Measurements from ENCODE around the gene FMNL3. TPM values are rescaled to one million over a fixed set of nuclear protein-coding genes. Genes with fewer than 3 reads are reported as not detected.

The FMNL3 gene
- total RNA-seq, 1 experiment from 2014 or later: 3.4 TPM

DNA sequence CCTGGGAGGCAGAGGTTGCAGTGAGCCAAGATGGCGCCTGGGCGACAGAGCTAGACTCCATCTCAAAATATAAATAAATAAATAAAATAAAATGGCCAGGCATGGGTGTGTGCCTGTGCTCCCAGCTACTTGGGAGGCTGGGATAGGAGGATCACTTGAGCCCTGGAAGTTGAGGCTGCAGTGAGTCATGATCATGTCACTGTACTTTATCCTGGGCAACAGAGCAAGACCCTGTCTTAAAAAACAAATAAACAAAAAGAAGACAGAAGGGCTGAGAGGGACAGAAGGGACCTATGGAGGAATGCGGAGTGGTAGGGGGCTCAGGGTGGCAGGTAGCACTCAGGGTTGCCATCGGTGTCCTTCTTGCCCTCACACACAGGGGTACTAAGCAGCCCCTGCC, 43.0 kb downstream of the FMNL3 start:
- in situ Hi-C loops (cut with HindIII; ENCODE audit: low pct_unique_long_range_greater_than_20kb, low sequenced_read_pairs): no loop called here
- no peak for DNase-seq (ENCODE audit: low read depth)

DNA sequence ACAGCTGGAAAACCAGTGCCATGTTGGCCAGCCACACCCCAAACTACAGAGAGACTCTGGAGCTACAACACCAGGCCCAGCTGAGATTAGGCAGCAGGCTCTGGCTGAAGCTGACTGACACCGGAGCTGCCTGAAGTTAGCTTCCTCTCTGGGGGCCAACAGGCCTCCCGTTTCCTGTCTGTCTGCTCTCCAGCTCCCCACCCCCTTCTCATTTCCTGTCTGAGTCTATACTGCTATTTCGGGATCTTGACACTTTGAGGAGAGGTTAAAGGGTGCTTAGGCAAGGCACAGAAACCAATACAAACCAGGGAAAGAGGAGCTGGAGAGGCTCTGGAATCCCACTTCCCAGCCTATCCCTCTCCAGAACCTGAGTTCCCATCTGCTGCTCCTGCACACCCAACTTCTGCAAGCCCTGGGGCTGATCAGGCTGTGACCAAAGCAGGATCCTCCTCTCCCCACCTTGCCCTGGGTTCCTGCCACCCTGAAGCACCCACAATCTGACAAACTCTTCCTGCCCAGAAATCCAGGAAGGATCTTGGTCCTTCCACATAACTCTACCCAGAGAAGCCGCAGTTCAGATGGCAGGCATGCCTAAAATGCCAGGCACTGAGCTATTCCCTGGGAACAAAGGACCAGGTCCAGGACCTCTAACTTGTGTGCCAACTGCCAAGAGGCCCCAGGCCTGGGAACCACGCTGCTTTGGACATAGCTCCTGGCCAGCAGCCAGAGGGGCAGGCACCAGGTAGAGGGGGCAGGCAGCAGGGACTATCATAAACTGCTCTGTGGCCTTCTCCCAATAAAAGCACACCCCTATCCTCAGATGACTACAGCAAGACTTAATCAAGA, 44.0 kb downstream of the FMNL3 start:
- DNase-seq (ENCODE audit: low read depth): no peak

DNA sequence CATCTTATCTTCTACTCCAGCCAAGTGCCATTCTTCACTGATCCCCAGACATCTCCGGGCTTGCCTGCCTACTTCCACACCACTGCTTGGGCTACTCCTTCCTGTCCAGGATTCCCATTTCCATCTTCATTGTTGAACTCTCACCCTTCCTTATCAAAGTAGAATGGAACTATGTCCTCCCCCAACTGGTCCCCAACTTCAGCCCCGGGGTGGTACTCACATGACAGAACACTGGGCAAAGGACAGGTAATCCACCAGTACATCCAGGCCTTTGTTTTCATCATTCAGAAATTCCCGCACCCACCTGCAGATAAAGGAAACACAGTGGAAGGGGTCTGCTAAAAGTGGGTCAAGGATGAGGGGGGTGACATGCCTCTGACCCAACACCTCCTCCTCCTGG, 45.5 kb downstream of the FMNL3 start:
- in situ Hi-C loops (cut with HindIII; ENCODE audit: low pct_unique_long_range_greater_than_20kb, low sequenced_read_pairs): no loop called here
- no peak for DNase-seq (ENCODE audit: low read depth)

More for the DNA sequence above, 44.0 kb downstream of the FMNL3 start:
- in situ Hi-C loops (cut with HindIII; ENCODE audit: low pct_unique_long_range_greater_than_20kb, low sequenced_read_pairs): no loop called here

DNA sequence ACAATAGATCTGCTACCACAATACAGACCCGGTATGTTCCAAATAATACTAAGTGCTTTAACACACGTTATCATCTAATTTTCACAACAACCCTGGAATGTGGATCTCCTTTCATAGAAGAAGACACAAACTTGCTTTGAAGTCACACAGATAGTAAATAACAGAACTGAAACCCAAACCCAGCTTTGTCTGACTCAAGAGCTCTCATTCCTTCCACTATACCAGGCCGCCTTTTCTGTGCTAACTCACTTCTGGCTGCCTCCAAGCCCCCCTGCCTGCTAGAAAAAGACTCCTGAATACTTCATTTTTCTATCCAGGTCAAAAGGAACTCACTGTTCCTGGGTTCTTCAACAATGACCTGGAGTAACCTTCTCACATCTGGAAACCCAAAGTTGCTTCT, 46.0 kb downstream of the FMNL3 start:
- DNase-seq (ENCODE audit: low read depth): no peak
- in situ Hi-C loops (cut with HindIII; ENCODE audit: low pct_unique_long_range_greater_than_20kb, low sequenced_read_pairs): no loop called here

DNA sequence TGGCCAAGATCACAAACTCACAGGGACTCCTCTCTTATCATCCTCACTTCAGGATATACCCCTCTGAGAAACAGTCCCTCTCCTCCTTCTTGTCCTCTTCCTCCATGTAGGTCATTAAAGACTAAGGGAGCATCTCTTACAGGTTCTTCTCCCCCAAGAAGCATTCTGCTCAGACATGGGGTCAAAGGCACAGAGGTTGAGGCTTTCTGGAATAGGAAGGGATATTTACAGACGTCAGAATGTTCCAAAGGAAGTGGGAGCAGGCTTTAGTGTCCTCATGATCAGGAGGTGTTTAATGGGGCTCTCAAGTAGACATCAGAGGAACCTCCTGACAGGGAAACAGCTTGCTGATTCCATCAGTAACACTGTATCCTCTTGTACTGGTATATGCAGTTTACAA, 47.5 kb downstream of the FMNL3 start:
- in situ Hi-C loops (cut with HindIII; ENCODE audit: low pct_unique_long_range_greater_than_20kb, low sequenced_read_pairs): no loop called here
- no peak for DNase-seq (ENCODE audit: low read depth)

DNA sequence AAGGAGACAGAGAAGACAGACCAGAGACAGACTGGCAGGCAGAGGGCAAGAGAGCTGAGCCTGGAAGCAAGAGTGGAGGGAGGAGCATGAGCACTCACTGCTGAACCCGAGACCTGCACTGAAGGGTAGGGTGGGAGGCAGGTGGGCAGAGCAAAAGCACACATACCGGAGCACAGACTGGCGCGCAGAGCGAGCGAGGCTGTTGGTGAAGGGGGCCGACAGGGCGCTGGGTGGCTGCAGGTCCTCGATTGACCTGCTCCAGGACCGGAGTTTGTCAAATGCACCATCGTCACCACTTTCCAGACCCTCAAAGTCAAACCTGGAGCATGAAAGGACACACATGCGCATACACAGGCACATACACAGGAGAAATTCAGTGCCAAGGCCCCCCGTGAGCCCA, 48.9 kb downstream of the FMNL3 start:
- DNase-seq (ENCODE audit: low read depth): no peak
- in situ Hi-C loops (cut with HindIII; ENCODE audit: low pct_unique_long_range_greater_than_20kb, low sequenced_read_pairs): no loop called here

DNA sequence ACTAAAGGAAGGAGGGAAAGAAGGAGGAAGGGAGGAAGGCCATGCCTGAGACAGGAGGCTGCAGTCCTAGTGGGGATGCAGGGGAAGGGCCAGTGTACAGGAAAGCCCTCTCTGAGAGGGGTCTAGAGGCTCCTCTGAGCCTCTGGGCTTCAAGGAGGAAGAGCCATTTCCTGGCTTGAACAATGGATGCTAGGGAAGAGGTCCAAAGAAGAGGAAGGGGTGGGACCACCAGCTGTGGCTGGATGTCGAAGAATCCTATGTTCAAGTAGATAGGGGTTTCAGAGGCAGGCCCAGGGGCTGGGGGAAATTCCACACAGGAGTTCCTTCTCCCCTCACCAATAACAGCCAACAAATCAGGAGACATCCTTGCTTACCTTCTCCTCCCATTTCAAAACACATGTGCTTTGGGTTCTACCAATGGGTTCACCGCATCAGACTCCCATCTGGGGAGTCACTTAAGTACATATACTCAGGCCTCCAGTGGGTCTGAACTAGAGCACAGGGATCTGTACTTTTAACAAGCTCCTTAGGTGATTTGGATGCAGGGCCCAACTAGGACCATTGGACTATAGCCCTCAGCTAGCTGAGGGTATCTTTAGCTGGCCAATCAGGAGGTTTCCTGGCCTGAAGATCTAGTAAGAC, 51.5 kb downstream of the FMNL3 start:
- DNase-seq (ENCODE audit: low read depth): no peak
- in situ Hi-C loops (cut with HindIII; ENCODE audit: low pct_unique_long_range_greater_than_20kb, low sequenced_read_pairs): no loop called here

DNA sequence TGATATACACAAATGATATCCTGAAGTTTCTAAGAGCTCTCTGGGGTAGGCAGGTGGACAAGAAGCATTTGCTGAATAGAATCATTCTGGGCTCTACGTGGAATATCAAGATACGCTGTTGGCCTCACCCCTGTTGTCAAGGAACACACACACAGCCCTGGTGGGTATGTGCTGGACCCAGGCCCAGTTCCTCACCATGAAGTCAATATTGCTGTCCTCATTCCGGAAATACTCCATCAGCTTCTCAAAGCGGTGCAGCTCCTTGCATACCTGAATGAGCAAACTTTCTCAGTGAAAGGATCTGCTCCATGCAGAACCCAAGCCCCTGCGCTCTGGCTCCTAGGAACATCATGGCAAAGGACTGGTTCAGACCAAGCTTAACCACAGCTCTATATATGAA, 52.5 kb downstream of the FMNL3 start:
- no peak for DNase-seq (ENCODE audit: low read depth)
- in situ Hi-C loops (cut with HindIII; ENCODE audit: low pct_unique_long_range_greater_than_20kb, low sequenced_read_pairs): no loop called here

DNA sequence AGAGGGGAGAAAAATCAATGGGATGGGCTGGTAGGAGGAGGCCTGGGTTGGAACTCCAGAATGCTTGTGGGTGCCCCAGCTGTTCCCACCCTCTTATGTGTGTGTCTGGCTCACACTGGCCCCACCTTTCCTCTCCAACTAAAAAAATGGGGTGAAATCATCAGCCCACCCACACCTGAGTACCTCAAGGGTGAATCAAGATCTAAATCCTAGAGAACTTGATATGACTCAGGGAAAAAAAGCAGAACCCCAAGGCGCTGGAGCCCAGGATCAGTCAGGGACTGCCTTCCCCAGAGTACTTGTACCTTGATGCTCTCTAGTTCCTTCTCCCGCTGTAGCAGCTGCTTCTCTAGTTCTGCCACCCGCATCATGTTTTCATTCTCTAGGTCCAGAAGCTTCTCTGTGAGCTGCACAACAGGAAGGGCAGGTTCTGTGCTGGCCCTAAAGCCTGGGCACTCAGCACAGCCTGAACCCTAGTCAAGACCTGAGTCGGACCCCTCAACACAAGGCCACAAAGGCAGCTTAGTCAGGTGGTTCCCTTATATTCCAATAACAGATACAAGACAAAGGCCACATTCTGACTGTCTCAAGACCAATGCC, 54.2 kb downstream of the FMNL3 start:
- in situ Hi-C loops (cut with HindIII; ENCODE audit: low pct_unique_long_range_greater_than_20kb, low sequenced_read_pairs): no loop called here
- DNase-seq (ENCODE audit: low read depth): no peak

DNA sequence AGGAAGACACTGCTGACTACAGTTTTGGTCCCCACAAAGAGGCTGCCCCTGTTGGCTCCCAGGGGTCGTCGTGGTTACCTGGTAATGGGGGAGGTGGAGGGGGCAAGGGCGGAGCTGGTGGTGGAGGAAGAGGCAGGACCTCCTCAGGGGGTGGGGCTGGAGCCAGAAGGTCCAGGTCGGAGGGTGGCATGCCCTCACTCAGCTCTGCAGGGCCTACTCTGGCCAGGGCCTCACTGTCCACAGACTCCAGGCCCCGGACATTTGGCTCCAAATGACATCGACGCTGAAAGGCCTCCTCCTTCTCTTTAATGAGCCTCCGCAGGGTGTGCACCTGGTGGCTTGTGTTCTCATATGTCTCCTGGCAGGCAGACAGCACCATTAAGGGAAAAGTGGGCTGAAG, 55.4 kb downstream of the FMNL3 start:
- DNase-seq (ENCODE audit: low read depth): no peak
- in situ Hi-C loops (cut with HindIII; ENCODE audit: low pct_unique_long_range_greater_than_20kb, low sequenced_read_pairs): no loop called here

DNA sequence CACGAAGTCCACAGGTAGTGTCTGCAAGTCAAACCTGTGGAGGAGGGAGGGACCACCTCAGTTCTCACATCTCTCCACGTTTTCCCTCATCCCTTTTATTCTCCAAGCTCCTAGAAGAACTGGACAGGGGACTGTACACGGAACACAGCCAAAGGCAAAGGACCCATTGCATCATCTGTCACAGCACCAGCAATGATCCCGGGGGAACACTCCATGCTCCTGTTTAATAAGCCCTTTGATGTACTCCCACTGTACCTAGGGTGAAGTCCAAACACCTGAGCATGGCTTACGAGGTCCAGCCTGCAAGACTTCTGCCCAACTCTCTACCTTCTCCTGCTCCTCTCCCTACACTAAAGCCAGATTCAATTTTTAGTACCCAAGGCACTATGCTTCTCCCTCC, 57.3 kb downstream of the FMNL3 start:
- in situ Hi-C loops (cut with HindIII; ENCODE audit: low pct_unique_long_range_greater_than_20kb, low sequenced_read_pairs): no loop called here
- DNase-seq (ENCODE audit: low read depth): no peak

DNA sequence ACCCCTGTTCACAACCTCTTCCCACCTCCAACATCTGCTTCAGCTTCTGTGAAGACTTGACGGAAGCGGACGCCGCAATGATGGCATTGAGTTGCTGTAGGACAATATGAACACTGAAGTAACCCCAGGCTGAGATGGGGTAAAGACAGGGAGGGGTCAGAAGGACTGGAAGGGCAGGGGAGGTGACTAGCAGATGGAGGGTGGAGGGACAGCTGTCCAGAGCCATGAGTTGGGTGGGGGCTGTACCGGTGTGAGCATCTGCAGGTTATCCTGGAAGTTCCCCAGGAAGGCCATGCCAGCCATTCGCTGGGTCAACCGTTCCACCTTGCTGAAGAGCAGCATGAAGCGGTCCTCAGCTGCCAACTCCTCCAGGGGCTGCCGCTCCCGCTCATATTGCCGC, 57.8 kb downstream of the FMNL3 start:
- in situ Hi-C loops (cut with HindIII; ENCODE audit: low pct_unique_long_range_greater_than_20kb, low sequenced_read_pairs): no loop called here

DNA sequence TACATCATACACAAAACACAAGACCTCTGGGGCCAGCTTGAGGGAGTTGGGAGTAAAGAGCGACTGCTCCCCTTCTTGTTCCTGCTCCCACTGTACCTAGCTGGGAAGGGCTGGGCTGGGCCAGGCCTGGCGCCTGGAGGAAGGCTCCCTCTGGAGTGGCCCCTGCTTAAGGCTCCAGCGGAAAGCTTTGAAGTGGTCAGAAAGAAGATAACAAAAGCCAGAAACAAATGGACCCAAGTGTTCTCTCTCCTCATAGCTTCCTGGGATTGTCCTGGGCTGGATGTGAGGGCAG, 58.5 kb downstream of the FMNL3 start:
- no peak for DNase-seq (ENCODE audit: low read depth)
- in situ Hi-C loops (cut with HindIII; ENCODE audit: low pct_unique_long_range_greater_than_20kb, low sequenced_read_pairs): no loop called here

More for the DNA sequence above, 57.8 kb downstream of the FMNL3 start:
- DNase-seq (ENCODE audit: low read depth): no peak

DNA sequence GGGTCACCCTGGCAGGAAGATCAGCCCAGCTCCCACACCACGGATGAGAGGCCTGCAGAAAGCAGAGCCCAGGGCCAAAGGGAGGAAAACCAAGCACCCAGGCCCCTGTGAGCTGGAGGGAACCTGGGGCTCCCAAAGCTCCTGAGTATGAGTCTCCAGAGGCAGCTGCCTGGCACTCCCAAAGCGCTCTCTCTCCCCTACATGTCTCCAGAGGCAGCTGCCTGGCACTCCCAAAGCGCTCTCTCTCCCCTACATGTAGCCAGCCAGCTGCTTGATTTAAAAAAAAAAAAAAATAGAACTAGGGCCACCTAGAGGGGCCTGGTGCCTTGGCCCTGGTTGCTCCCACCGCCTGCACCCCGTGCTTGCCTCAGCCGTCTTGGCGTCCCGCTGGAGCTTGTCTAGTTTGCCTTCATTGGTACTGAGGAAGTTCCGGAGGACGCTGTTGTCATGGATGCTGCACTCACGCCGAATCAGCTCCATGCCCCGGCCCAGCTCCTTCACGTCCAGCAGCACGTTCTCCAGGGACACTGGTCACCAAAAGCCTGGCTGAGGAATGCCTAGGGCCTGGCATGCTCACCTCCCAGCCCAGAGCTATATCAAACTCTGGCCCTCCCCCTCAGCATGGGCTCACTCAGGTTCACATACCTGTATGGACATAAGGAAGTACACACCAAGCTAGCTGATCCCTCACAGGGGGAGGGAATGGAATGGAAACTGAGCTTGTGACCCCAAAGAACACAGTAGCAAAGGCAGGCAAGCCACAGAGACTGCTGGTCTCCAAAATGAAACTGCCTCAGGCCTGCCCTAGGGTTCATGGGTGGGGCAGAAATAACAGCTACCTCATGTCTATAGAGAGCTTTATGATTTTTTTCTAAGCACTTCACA, 59.1 kb downstream of the FMNL3 start:
- in situ Hi-C loops (cut with HindIII; ENCODE audit: low pct_unique_long_range_greater_than_20kb, low sequenced_read_pairs): no loop called here
- no peak for DNase-seq (ENCODE audit: low read depth)

DNA sequence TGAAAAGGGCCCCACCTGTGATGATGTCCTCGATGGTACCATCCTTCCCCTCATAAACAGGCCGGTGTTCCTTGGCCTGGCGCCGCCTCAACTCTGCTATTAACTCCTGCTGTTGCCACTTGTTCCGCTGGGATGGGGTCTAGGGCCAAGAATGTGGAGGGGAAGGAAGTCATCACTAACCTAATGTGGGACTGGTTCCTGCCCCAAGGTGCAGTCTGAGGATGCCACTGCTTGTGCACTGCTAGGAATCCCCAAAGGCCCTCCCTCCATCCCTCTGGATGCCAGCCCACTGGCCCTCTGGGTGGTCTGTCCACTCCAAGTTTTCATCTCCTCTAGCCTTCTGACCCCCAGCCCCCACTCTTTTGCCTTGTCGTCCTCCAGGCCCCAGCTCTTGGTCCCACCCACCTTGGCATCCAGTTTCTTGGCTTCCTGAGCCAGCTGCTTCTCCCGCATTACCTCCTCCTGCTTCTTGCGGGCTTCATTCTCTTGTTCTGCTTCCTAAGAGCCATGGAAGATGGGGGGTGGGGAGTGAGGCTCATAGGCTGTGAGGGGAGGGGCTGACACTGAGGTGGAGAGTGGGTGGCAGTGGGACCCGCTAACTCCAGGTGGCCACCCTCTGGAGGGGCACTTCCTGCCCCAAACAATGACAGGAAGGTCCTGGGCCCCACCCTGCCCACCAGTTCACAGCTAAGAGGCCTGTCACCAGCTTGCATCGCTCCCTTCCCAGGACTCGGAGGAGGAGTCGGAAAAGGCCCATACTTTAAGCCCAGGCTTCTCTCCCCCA, 60.1 kb downstream of the FMNL3 start:
- in situ Hi-C loops (cut with HindIII; ENCODE audit: low pct_unique_long_range_greater_than_20kb, low sequenced_read_pairs): no loop called here
- DNase-seq (ENCODE audit: low read depth): no peak

DNA sequence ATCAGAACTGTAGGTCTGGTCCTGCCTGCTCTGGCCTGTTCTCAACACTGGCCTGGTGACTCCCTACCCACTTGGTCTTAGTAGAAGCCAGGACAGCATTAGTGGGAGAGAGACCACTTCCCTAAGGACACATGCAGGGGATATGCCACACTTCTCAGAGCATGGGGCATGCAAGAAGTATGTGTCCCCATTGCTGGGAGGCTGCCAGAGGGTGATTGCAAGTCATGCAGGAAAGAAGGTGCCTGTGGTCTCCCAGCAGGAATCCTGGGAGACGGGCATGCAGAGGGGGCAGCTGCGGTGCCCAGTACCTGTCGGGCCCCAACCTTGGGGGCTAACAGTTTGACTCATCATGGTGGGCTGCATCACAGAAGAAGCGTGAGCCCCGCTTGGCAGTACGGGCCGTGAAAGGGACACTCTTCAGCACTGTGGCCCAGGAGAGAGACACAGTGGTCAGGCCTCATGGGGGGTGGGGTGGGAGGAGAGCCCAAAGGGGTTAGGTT, 60.8 kb downstream of the FMNL3 start:
- in situ Hi-C loops (cut with HindIII; ENCODE audit: low pct_unique_long_range_greater_than_20kb, low sequenced_read_pairs): no loop called here
- DNase-seq (ENCODE audit: low read depth): no peak

DNA sequence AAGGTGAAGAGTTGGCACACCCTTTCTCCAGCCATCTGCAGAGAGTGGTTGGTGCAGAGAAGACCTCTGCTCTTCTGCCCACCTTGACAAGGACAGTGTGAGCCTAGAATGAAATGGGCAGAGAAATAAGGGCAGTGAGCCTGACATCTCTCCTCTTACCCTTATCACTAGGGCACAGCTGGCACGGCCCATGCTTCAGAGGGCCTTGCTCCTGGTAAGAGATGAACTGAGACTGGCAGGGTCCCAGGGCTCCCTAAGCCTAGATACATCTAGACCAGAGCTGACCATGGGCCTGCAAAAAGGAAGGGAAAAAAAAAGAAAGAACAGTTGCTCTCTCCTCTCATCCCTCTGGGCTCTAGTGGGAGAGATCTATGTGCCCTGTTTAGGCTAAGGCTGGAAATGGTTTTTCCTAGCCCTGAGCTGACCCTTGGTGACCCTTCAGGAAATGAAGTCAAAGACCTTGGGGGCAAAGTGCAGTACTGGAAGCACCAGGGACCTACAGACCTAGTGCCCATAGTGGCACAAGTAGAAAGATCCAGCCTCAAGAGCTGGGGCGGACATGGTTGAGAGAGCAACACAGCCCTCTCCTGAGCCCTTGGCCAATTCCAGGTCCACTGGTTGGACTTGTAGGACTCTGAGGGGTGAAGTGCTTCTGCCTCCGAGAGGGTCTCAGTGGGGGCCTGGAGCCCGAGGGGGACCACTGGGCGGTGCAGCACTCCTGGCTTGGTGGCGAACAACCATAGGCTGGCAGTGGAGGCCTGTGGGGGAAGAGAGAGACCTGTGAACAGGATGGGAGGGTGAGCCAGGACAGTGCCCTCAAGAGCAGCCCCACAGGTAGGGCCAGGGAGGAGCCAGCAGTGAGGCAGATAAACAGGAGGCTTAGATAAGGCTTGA, 61.8 kb downstream of the FMNL3 start:
- in situ Hi-C loops (cut with HindIII; ENCODE audit: low pct_unique_long_range_greater_than_20kb, low sequenced_read_pairs): no loop called here
- DNase-seq (ENCODE audit: low read depth): no peak
